Upper lobe of left lung (tissue), 4 donors: ENCODE results near the gene GNPTAB.

Experiments used
- CTCF ChIP-seq, 6 experiments: fragments of 450-650 bp in 4 of 6; fragments of 200-600 bp in 2 of 6; sonication (generic) in 2 of 6; IDR thresholded peaks; one replicate each; pipeline ENCODE4 v1.5.1; 2016 to 2019; ENCODE audit warnings: antibody characterized with exemption in 6 of 6
- POLR2A ChIP-seq, 4 donors: fragments of 450-650 bp; IDR thresholded peaks; one replicate each; pipeline ENCODE4 v1.5.1; 2016 to 2017; ENCODE audit warnings: antibody characterized with exemption in 4 of 4, mild to moderate bottlenecking in 2 of 4
- POLR2AphosphoS5 ChIP-seq, 2 donors: sonication (generic); formaldehyde crosslinking; IDR thresholded peaks; one replicate each; pipeline ENCODE4 v1.5.1; 2017; ENCODE audit warnings: antibody characterized with exemption in 2 of 2

- TF ChIP-seq CTCF (IDR thresholded peaks at IDR 0.05) (no peak), POLR2AphosphoS5 (IDR thresholded peaks at IDR 0.05) (no peak), POLR2A (IDR thresholded peaks at IDR 0.05) (no peak)
Measured at GRCh38 chr12:101772012-101772775, 58.6 kb downstream of the GNPTAB start.
